GM12801 (cell line): ENCODE data around the gene CTNND2.

Source experiments
- CTCF ChIP-seq: IDR thresholded peaks from one replicate; pipeline ENCODE4 v1.5.1; 2011; ENCODE audit warnings: control low read depth; ENCODE audit not compliant: insufficient read length; ENCODE audit errors: extremely low read depth

Gene CTNND2

GRCh38 chr5:11507156-11507910 lies 396.9 kb downstream of the CTNND2 start:
- TF ChIP-seq CTCF, result no peak

GRCh38 chr5:11504886-11505193 lies 399.4 kb downstream of the CTNND2 start:
- no peak for TF ChIP-seq CTCF

- TF ChIP-seq CTCF, result no peak
Measured at GRCh38 chr5:11504065-11504885, 400.0 kb downstream of the CTNND2 start.

GRCh38 chr5:11502783-11503182 lies 401.5 kb downstream of the CTNND2 start:
- TF ChIP-seq CTCF, result no peak

- no peak for TF ChIP-seq CTCF
Measured at GRCh38 chr5:11497651-11498050, 406.6 kb downstream of the CTNND2 start.

- TF ChIP-seq CTCF, result no peak
Measured at GRCh38 chr5:11496137-11496719, 408.0 kb downstream of the CTNND2 start.

- TF ChIP-seq CTCF, result no peak
Measured at GRCh38 chr5:11494340-11494739, 409.9 kb downstream of the CTNND2 start.
